Dermis microvascular lymphatic vessel endothelial cell (primary cell): Measurements from ENCODE around the gene TPST1. TPM values are rescaled to one million over a fixed set of nuclear protein-coding genes. Genes with fewer than 3 reads are reported as not detected.
A peak's percentile ranks its signal among the peaks of the same experiment; 100 is the strongest.
"Not testable (repeated sequence)": the region's sequence is repeated elsewhere in the genome, so short reads cannot be mapped to it uniquely, and the experiment has no call there.

Source experiments
- DNase-seq, 2 donors: peaks; one replicate each; pipeline versions ENCODE4 v3.0.0 to v3.0.0-alpha.2; 2010; ENCODE audit warnings: low read depth in 2 of 2
- total RNA-seq: library from RNA; depleted of rRNA; stranded (reverse); fragments of >200 nt; gene quantifications from 2 replicates; pipeline ENCODE4 v1.2.1, GENCODE V29; 2014

Gene TPST1
- 21.8 and 32.1 TPM in 2 replicates for total RNA-seq

DNA sequence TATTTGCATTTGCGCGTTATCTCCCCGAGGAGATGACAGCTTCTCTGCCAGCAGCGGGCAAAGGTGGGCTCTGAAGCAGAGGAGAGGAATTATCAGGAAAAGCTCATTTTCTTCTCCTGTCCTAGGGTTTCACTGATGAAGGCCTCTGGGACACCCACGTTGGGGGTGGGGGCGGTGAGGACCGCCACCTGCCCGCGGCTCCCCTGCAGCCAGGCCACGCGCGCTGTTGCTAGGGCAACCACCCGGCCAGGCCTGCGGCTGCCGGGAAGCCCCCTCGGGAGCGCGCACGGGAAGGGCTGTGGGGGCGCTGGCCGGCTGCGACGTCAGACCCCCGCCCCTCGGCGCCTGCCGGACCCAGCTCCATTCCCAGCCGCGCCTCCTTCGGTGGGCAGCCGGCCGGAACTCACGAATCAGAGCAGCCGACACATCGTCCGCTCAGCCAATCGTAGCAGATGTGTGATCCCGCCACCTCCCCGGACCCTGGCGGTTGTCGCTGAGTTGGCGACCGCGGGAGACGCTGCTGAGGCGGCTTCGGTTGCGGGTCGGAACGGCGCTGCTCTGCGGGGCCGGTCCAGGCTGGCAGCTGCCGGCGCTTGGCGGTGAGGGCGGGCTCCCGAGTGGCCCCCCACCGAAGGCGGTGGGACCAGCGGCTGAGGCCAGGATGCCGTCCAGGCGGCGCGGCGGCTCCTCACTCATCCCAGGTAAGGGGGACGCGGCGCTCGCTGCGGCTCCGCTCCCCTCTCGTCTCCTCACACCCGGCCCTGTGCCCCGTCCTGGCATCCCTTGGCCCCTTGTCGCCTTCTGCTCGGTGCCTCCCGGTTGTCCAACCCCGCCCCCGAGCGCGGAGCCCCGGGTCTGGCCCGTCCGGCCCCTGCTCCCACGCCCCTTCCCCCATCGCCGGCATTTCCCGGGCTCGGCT lies at the start of gene TPST1:
TSS of gene TPST1 (plus strand) at position 513 of the 919 bp plus-strand sequence. CDS start 35,092 bp downstream, outside the sequence.
- DNase-seq = peak; percentile 86 to 96

DNA sequence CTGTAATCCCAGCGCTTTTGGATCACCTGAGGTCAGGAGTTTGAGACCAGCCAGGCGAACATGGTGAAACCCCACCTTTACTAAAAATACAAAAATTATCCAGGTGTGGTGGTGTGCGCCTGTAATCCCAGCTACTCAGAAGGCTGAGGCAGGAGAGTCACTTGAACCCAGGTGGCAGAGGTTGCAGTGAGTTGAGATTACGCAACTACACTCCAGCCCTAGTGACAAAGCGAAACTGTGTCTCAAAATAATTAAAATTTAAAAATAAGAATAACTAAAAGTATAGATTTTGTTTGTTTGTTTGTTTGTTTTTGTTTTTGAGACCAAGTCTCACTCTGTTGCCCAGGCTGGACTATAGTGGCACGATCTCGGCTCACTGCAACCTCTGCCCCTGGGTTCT lies 49.1 kb upstream of the TPST1 start:
- not testable (repeated sequence) for DNase-seq

DNA sequence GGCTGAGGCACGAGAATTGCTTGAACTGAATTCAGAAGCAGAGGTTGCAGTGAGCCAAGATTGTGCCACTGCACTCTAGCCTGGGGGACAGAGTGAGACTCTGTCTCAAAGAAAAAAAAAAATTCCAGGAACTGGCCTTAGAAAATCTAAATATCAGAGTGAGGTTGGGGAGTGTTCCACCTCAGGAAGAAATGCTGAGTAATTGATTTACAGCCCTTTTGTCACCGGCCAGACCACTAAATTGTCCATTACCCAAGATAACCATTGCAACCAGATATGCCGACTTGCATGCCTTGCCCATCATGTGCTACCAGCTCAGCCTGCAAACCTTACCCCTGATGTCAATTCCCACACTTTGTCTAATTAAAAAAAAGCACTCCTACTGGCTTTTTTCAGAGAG lies 48.1 kb upstream of the TPST1 start:
- DNase-seq = no peak

DNA sequence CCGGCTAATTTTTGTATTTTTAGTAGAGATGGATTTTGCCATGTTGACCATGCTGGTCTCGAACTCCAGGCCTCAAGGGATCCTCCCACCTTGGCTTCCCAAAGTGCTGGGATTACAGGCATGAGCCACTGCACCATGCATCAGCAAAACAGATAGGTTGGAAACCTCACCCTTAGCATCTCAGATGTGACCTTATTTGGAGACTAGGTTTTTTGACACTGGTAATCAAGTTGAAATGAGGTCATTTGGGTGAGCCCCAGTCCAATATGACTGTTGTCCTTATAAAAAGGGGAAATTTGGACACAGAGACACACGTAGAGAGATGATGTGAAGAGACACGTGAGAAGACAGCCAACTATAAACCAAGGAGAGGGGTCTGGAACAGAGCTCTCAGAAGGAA lies 42.5 kb upstream of the TPST1 start:
- no peak for DNase-seq

DNA sequence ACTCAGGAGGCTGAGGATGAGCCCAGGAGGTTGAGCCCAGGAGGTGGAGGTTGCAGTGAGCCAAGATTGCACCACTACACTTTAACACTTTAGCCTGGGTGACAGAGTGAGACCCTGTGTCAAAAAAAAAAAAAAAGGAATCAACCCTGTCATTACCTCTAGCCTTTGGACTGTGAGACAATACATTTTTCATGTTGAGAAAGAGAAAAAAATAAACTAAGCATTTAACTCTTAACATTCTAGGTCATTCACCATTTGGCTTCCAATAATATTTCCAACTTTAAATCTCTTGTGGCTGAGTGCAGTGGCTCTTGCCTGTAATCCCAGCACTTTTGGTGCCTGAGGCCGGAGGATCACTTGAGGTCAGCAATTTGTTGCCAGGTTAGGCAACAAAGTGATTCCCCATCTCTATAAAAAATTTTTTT lies 41.9 kb upstream of the TPST1 start:
- no peak for DNase-seq

DNA sequence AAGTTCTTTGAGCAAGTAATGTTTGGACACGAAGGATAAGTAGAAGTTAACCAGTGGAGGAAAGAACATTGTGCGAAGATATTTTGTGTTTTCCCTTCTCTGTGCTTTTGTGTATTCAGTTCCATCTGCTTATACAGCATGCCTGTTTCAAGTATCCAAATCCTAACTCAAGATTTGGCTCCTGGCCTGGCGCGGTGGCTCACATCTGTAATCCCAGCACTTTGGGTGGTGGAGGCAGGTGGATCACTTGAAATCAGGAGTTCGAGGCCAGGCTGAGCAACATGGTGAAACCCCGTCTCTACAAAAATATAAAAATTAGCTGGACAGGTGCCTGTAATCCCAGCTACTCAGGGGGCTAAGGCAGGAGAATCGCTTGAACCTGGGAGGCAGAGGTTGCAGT lies 40.8 kb upstream of the TPST1 start:
- no peak for DNase-seq

DNA sequence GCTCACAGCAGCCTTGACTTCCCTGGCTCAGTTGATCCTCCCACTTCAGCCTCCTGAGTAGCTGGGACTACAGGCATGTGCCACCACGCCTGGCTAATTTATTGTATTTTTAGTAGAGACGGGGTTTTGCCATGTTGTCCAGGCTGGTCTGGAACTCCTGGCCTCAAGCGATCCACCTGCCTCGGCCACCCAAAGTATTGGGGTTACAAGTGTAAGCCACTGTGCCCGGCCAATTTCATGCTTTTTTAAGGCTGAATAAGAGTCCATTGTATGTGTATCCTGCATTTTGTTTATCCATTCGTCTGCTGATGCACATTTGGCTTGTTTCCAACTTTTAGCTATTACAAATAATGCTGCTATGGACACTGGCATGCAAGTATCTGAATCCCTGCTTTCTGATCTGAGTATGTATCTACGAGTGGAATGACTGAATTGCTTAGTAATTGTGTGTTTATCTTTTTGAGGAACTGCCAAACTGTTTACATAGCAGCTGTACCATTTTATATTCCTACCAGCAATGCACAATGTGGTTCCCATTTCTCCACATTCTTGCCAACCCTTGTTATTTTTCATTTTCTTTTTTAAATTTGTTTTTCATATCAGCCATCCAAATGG lies 37.3 kb upstream of the TPST1 start:
- peak; percentile 52 to 82 for DNase-seq

DNA sequence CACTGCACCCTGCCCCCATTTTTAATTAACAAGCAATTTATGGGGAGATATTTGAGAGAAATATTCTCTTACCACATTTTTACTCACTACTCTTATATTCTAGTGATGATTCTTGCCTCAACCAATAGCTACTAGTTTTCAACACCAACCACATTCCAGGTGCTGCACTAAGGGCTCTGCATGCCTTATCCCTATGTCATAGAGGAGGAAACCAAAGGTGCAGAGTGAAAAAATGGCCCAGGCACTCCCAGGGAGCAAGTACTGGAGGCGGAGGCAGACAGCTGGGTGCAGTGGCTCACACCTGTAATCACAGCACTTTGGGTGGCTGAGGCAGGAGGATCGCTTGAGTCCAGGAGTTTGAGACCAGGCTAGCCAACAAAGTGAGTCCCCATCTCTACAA lies 35.5 kb upstream of the TPST1 start:
- DNase-seq = no peak

DNA sequence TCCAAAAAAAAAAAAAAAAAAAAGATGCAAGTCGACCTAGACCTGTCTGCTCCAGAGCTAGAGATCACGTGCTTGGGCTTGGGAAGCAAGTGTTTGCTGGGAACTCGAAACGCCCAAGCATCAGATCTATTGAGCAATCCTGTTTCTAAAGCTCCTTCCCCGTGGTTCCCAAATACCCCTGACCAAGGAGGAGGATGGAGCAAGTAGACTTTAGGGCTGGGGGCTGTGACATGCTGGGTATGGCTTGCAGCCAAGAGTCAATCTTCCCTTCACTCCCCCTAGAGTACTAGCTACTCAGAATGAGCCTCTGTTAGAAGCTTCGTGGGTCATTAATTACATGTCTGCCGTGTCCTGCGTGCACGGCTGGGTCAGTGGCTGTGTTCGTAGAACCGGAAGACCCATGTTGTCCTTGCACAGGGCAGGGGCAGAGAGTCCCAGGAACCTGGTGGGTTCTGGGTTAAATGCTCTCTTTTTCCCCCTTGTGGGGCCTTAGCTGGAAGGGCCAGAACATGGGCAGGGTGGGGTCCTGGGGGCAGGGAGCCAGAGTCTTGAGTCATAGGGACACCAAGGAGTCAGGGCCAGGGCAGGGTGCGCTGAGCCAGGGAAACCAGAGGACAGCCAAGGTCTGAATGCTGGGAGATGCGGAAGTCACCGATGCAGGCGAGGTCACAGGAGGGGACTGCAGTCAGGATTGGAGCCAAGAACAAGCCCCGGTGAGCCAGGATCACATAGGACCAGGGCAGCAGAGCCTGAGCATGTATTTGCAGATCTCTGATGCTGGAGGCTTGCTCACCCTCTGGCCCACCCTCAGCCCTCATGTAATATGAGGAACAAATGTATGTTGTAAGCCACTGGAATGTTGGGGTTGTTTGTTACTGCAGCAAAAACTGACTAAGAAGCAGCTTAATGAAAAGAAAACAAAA lies 34.6 kb upstream of the TPST1 start:
- peak in 1 of 2 donors; percentile 25 for DNase-seq

DNA sequence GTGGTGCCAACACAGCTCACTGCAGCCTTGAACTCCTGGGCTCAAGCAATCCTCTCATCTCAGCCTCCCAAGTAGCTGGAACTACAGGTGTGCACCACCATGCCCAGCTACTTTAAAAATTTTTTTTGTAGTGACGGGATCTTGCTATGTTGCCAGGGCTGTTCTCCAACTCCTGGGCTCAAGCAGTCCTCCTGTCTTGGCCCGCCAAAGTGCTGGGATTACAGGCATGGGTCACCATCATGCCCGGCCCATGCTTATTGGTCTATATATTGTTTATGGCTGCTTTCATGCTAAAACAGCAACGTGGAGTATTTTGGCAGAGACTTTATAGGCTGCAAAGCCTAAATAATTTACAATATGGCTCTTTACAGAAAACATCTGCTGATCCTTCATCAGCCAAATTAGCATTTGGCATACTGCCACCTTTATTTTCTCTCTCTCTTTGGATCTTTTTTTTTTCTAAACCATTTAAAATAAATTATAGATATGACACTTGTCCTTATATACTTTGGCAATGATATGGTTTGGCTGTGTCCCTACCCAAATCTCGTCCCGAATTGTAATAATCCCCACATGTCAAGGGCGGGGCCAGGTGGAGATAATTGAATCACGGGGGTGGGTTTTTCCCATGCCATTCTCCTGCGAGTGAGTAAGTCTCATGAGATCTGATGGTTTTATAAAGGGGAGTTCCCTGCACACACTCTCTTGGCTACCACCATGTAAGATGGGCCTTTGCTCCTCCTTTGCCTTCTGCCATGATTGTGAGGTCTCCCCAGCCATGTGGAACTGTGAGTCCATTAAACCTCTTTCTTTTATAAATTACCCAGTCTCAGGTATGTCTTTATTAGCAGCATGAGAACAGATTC lies 32.4 kb upstream of the TPST1 start:
- not testable (repeated sequence) for DNase-seq

DNA sequence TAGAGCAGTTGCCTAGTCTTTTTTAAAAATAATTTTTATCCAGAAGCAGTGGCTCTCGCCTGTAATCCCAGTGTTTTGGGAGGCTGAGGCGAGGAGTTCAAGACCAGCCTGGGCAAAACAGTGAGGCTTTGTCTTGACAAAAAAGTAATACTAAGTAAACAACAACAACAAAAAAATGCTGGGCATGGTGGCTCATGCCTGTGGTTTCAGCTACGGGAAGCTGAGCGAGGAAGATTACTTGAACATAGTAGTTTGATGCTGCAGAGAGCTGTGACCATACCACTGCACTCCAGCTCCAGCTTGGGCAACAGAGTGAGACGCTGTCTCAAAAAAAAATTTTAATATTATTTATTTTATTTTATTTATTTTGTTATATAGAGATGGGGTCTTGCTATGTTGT lies 31.3 kb upstream of the TPST1 start:
- no peak for DNase-seq

DNA sequence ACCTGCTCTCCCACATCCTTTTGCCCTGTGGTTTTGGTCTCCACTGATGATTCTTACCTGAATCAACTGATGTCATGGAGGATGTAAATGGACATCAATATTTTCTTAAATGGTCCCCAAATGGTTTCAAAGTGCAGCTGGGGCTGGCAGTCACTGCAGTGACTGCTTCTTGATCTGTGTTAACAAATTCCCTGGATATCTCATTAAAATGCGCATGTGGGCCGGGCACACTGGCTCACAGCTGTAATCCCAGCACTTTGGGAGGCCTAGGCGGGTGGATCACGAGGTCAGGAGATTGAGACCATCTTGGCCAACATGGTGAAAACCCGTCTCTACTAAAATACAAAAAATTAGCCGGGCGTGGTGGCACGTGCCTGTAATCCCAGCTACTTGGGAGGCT lies 30.1 kb upstream of the TPST1 start:
- DNase-seq = not testable (repeated sequence)

DNA sequence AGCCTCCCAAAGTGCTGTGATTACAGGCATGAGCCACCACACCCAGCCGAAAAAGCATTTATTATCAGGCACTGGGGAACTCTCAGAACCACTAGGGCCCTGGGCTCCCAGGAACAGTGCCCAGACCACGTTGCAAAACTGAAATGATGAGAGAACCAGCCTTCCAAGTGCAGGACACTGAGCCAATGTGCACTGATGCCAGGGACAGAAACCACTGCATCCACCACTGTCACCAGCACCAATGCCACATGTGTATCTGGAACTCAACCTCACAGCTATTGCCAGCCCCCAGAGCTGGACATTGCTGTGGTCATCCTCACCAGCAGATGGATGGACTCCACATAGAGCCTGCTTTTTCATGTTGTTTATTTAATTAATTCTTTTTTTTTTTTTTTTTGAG lies 28.2 kb upstream of the TPST1 start:
- DNase-seq = no peak

DNA sequence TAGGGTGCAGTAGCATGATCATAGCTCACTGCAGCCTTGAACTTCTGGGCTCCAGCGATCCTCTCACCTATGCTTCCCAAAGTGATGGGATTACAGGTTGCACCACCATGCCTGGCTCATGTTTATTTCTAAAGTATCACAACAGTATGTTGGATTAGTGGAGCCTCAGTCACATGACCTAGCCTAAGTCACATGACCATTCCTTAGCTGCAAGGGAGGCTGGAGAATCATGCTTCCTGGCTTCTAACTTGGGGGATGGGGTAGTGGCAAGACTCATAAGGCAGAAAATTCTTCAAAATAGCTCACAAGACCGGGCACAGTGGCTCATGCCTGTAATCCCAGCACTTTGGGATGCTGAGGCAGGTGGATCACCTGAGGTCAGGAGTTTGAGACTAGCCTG lies 26.9 kb upstream of the TPST1 start:
- DNase-seq = no peak

DNA sequence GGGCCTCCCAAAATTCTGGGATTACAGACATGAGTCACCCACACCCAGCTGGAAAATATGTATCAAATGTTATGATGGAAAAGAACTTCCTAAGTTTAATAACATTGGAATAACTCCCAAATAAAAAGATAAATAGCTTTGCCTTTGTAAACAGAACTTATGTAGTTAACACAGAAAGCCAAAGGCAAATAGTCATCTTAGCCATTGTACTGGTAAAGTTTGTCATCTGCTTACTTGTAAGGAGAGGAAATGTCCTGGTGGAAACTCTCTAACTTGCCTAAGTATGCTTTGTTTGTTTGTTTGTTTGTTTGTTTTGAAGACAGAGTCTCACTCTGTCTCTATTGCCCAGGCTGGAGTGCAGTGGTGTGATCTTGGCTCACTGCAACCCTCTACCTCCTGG lies 23.8 kb upstream of the TPST1 start:
- no peak for DNase-seq

DNA sequence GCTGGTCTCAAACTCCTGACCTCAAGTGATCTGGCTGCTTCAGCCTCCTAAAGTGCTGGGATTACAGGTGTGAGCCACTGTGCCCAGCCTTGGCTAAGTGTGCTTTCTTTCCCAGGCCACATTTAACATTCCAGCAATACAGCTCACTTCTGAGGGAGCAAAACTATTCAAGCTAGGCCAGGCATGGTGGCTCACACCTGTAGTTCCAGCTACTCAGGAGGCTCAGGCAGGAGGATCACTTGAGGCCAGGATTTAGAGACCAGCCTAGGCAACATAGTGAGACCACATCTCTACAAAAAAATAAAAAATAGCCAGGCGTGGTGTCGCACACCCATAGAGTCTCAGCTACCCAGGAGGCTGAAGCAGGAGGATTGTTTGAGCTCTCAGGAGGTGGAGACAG lies 23.3 kb upstream of the TPST1 start:
- DNase-seq = no peak

DNA sequence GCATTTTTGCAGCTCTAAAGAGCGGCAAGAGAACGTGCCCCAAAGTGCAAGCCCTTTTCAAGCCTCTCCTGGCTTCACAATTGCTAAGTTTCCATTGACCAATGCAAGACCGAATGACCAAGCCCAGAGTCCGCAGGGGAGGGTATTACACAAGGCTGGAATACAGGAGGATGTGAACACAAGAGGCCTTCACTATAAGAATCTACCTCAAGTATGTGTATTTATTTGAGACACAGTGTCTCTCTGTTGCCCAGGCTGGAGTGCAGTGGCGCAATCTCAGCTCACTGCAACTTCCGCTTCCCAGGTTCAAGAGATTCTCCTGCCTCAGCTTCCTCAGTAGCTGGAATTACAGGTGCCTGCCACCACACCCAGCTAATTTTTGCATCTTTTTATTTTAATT lies 22.2 kb upstream of the TPST1 start:
- DNase-seq = no peak

DNA sequence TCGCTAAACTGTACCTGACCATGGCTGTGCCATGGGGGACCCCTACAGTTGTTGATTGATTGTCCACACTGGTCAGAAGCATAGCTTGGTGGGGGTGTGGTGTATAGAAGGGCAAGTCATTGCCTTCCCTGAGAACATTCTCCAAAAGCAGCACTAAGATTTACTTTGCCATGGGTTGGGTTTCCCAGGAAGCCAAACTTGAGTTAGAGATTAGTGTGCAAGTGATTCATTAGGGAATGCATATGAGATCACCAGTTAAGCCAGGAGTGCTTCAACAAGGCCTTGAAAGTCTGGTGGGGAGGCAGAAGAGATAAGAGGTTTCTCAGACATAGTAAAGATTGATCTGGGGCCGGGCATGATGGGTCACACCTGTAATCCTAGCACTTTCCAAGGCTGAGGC lies 21.4 kb upstream of the TPST1 start:
- DNase-seq = no peak

DNA sequence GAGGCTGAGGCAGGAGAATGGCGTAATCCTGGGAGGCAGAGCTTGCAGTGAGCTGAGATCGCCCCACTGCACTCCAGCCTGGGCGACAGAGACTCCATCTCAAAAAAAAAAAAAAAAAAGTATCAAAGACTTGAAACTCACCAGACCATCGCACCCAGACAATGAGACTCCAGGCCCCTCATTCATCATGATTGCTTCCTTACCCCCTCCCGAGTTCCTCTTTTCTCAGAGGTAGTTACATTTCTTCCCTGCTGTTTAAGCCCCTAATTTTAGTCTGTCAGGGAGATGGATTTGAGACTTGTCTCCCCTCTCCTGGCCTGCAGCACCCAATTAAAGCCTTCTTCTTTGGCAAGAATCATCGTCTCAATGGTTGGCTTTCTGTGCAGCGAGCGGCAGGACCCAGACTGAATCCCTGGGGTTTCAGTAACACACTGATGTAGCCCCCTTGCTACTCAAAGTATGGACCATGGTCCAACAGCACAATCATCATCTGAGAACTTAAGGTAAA lies 19.4 kb upstream of the TPST1 start:
- DNase-seq = no peak

DNA sequence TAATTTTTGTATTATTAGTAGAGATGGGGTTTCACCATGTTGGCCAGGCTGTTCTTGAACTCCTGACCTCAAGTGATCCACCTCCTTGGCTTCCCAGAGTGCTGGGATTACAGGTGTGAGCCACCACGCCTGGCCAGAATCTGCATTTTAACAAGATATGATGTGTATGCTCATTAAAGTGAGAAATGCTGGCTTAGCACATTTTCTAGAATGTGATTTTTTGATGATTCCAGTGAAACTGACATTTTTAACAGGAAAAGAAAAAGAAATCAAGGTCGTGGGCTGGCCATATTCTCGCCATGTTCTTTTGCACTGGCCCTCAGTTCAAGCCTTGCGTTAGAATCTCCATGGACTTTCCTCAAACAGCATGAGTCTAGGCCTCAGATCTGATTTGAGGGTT lies 18.1 kb upstream of the TPST1 start:
- no peak for DNase-seq

DNA sequence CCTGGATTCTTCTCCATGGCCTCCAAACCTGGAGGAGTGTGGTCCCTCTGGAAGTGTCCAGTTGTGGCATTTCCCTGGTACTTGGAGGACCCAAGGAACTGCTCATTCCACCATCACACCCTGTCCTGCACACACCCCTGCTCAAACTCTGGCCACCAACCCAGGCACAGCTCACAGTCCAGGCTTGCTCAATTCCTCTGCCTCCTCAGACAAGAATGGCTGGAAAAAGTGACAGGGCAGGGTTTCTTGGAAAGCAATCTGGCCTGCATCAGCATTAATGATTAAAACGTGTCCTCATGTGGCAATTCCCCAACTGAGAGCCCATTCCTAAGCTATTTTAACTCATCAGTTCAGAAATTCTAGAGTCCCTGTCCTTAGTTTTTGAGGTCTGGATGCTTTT lies 17.2 kb upstream of the TPST1 start:
- no peak for DNase-seq
